ENCODE results near the gene DAPK2.

Gene DAPK2

DNA sequence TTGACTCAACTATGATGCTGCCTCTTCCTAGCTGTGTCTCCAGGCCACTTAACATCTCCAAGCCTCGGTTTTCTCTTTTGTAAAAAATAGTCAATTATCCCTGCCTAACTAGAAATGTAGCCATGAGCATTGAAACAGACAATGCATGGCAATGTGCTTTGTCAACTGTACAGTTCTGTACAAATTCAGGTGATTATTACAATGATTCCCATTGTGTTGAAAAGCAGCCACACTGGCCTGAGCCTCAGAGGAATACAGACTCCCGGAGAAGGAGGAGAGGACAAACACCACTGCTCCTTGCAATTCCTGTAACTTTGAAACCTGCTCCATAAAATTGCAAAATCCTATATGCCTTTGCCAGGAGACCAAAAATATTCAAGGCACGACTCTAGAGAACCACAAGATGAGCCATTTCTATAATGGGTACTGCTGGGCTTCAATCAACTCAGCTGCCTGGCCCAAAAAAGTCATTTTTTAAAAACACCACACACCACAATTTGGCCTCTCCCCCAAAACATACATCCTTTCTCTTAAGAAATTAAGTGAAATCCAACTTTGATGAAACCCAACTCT is 28.6 kb downstream of the DAPK2 start:
- H3K36me3 ChIP-seq (ENCODE audit: control insufficient read depth, insufficient read depth, low read length, severe bottlenecking), result no peaks in the 10 kb centered on the region
- peak; percentile 10 for DNase-seq (ENCODE audit: low read depth)
- H3K9ac ChIP-seq (ENCODE audit: low read length), result no peak overlapping the region
- H3K27me3 ChIP-seq (replicated peaks; ENCODE audit: control insufficient read depth, insufficient read depth, low read length), result no peaks in the 10 kb centered on the region
- no peak overlapping the region for H3K4me3 ChIP-seq (ENCODE audit: low read length)
- peaks cover 3% of the 10 kb centered on the region for H3K9me3 ChIP-seq (ENCODE audit: control insufficient read depth, low read length)
- peaks cover 46% of the 10 kb centered on the region for H3K4me1 ChIP-seq (ENCODE audit: control insufficient read depth, insufficient read depth, low read length)

DNA sequence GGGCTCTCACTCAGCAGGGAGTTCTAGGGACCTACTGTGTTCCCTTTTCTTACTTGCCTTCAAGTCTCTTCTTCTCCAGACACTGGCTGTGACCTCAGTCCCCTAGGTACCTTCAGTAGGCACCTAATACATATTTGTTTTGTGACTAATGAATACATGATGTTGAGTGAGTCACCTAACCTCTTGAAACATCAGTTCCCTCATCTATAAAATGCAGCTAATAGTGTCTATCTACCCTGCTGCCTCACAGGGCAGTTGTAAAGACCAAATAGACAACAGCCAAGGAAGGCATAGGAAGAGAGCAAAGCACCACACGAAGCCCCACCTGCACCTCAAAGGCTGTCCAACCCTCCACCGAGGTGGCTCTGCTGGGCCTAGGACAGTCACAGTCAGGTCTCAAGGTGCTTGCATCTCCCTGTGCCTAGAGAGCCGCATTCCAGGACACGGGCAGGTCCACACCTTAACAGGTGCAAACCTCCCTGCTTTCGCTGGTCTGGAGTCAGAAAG is 29.1 kb downstream of the DAPK2 start:
- Histone ChIP-seq H3K9ac (ENCODE audit: low read length) (no peak overlapping the region), H3K36me3 (ENCODE audit: control insufficient read depth, insufficient read depth, low read length, severe bottlenecking) (no peaks in the 10 kb centered on the region), H3K4me1 (ENCODE audit: control insufficient read depth, insufficient read depth, low read length) (peaks cover 46% of the 10 kb centered on the region), H3K4me3 (ENCODE audit: low read length) (no peak overlapping the region), H3K9me3 (ENCODE audit: control insufficient read depth, low read length) (peaks cover 3% of the 10 kb centered on the region), H3K27me3 (replicated peaks; ENCODE audit: control insufficient read depth, insufficient read depth, low read length) (no peaks in the 10 kb centered on the region)
- DNase-seq (ENCODE audit: low read depth), result peak; percentile 10

DNA sequence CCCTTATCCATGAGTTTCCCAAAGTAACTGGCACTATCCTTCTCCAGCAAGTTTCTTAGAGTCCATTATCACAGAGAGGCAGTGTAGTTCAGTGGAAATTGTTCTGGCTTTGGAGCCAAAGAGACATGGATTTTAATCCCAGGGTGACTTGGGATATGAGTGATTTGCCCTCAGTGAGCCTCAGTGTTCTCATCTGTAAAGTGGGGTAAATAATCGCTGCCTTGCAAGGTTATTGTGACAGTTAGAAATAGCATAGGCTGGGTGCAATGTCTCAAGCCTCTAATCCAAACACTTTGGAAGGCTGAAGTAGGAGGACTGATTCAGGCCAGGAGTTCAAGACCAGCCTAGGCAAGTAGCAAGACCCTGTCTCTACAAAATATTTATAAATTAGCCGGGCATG is 30.0 kb downstream of the DAPK2 start:
- Histone ChIP-seq H3K4me3 (ENCODE audit: low read length) (no peak overlapping the region), H3K9ac (ENCODE audit: low read length) (no peak overlapping the region), H3K4me1 (ENCODE audit: control insufficient read depth, insufficient read depth, low read length) (peaks cover 46% of the 10 kb centered on the region), H3K9me3 (ENCODE audit: control insufficient read depth, low read length) (peaks cover 3% of the 10 kb centered on the region), H3K36me3 (ENCODE audit: control insufficient read depth, insufficient read depth, low read length, severe bottlenecking) (no peaks in the 10 kb centered on the region), H3K27me3 (replicated peaks; ENCODE audit: control insufficient read depth, insufficient read depth, low read length) (no peaks in the 10 kb centered on the region)
- DNase-seq (ENCODE audit: low read depth), result no peak

DNA sequence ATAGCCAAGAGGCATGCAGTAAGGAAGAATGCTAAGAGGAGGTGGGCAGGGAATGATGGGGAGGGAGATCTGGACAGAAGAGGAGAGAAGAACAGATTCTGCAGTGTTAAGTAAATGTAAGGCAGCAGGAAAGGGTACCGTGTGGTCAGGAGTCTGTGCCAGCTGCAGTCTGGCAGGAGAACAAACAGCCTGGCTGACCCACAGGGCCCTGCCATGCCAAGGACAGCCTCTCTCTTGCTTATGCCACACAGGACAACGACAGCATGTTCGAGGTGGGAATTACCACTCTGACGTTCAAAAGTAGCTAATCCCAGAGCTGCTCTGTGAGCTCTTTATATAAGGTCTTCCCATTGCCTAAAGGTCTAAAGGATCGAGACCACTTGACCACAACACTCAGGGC is 31.3 kb downstream of the DAPK2 start:
- Histone ChIP-seq H3K4me3 (ENCODE audit: low read length) (no peak overlapping the region), H3K9me3 (ENCODE audit: control insufficient read depth, low read length) (no peaks in the 10 kb centered on the region), H3K36me3 (ENCODE audit: control insufficient read depth, insufficient read depth, low read length, severe bottlenecking) (no peaks in the 10 kb centered on the region), H3K27me3 (replicated peaks; ENCODE audit: control insufficient read depth, insufficient read depth, low read length) (no peaks in the 10 kb centered on the region), H3K9ac (ENCODE audit: low read length) (no peak overlapping the region), H3K4me1 (ENCODE audit: control insufficient read depth, insufficient read depth, low read length) (peaks cover 54% of the 10 kb centered on the region)
- DNase-seq (ENCODE audit: low read depth), result no peak

DNA sequence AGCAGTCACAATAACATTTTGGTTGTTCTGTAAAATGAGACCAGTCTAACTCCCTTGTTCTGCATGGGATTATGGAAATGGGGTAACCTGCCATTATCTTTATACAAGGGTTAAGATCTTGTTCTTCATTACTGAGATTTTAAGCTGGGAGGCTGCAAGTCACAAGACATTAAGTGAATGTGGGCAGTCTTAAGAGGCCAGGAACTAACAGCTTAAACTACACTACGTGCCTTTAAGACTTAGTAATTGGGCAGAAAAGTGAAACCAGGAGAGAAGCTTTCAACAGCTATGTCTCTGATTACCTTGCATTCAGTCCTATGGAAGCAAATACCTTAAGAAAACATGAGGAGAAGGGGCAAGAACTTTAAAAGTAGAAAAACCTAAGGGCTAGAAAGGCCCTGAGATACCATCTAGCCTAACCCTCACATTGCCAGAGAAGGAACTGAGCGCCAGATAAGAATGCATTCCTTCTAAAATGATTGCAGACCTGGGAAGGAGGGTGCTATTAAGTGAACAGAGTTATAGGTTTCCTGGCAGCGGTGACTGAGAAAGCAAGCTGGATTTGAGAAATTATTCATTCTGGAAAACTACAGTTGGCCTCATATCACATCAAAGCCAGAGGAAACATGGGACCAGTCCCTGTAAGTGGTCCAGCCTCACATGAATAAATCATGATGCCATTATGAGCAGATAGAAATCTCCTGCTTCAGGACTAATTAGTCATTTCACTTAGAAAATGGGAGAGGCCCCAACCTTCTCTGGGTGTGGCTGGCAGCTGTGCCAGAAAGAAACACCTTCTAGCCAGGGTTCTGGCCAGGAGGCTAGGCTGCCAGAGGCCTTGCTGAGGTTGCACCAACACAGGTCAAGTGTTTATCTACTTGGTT is 32.9 kb downstream of the DAPK2 start:
- H3K27me3 ChIP-seq (replicated peaks; ENCODE audit: control insufficient read depth, insufficient read depth, low read length), result no peaks in the 10 kb centered on the region
- DNase-seq (ENCODE audit: low read depth), result peak; percentile 33
- H3K36me3 ChIP-seq (ENCODE audit: control insufficient read depth, insufficient read depth, low read length, severe bottlenecking), result no peaks in the 10 kb centered on the region
- no peak overlapping the region for H3K9ac ChIP-seq (ENCODE audit: low read length)
- H3K4me1 ChIP-seq (ENCODE audit: control insufficient read depth, insufficient read depth, low read length), result peaks cover 52% of the 10 kb centered on the region
- H3K4me3 ChIP-seq (ENCODE audit: low read length), result no peak overlapping the region
- no peaks in the 10 kb centered on the region for H3K9me3 ChIP-seq (ENCODE audit: control insufficient read depth, low read length)

DNA sequence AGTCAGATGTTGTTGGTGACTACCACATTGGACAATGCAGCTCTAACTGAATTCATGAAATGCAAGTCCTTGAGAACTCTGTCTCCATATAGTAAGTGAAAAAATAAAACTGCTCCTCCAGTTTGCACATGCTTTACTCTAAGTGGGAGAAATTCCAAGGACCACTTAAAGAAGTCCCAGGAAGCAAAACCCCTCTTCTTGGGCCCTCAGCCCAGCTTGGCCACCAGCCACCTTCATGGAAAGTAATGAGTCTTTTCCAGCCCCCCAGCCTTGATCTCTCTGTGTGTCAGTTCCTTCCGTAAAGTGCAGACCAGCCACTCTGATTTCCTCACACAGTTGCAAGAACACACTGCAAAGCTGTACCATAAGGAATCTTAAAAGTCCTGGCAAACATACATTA is 34.5 kb downstream of the DAPK2 start:
- Histone ChIP-seq H3K4me1 (ENCODE audit: control insufficient read depth, insufficient read depth, low read length) (peaks cover 35% of the 10 kb centered on the region), H3K4me3 (ENCODE audit: low read length) (no peak overlapping the region), H3K27me3 (replicated peaks; ENCODE audit: control insufficient read depth, insufficient read depth, low read length) (no peaks in the 10 kb centered on the region), H3K9ac (ENCODE audit: low read length) (no peak overlapping the region), H3K36me3 (ENCODE audit: control insufficient read depth, insufficient read depth, low read length, severe bottlenecking) (no peaks in the 10 kb centered on the region), H3K9me3 (ENCODE audit: control insufficient read depth, low read length) (no peaks in the 10 kb centered on the region)
- DNase-seq (ENCODE audit: low read depth), result no peak

DNA sequence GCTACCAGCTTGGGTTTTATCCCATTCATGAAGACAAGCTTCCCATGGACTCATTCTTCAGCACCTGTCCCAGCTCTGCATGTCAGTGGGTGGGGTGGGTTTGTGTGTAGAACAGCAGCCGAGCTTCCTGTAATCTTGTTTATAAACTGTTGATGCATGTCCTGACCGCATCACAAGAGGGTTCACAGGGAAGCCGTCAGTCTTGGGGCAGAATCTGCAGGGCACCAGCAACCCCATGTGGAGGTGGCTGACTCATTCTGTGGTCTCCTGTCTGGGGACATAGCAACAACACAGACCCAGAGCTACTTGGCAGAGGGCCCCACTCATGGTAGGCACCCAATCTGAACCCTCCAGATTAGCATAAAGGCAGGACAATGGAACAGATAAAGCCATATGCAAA is 35.6 kb downstream of the DAPK2 start:
- peaks cover 40% of the 10 kb centered on the region for H3K4me1 ChIP-seq (ENCODE audit: control insufficient read depth, insufficient read depth, low read length)
- H3K4me3 ChIP-seq (ENCODE audit: low read length), result no peak overlapping the region
- no peak overlapping the region for H3K9ac ChIP-seq (ENCODE audit: low read length)
- peak; percentile 35 for DNase-seq (ENCODE audit: low read depth)
- no peaks in the 10 kb centered on the region for H3K27me3 ChIP-seq (replicated peaks; ENCODE audit: control insufficient read depth, insufficient read depth, low read length)
- H3K36me3 ChIP-seq (ENCODE audit: control insufficient read depth, insufficient read depth, low read length, severe bottlenecking), result no peaks in the 10 kb centered on the region
- no peaks in the 10 kb centered on the region for H3K9me3 ChIP-seq (ENCODE audit: control insufficient read depth, low read length)

DNA sequence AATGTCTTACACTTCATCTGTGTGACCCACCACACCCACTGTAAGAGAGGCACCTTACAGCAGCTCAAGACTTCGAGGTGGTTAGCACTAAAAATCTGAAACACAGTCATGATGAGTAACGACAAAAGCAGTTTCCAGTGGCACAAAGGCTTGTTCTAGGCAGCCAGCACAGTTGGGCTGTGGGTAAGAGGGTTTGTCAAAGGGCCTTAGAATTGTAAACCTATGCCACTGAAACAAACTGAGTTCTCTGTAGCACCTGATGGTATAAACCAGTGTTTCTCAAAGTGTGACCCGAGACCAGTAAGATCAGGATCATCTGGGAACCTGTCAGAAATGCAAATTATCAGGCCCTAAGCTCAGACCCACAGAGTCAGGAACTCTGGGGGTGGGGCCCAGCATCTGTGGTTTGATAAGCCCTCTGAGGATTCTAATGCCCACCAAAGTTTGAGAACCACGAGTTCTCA is 36.5 kb downstream of the DAPK2 start:
- peaks cover 47% of the 10 kb centered on the region for H3K4me1 ChIP-seq (ENCODE audit: control insufficient read depth, insufficient read depth, low read length)
- H3K9me3 ChIP-seq (ENCODE audit: control insufficient read depth, low read length), result no peaks in the 10 kb centered on the region
- H3K36me3 ChIP-seq (ENCODE audit: control insufficient read depth, insufficient read depth, low read length, severe bottlenecking), result no peaks in the 10 kb centered on the region
- no peaks in the 10 kb centered on the region for H3K27me3 ChIP-seq (replicated peaks; ENCODE audit: control insufficient read depth, insufficient read depth, low read length)
- no peak overlapping the region for H3K4me3 ChIP-seq (ENCODE audit: low read length)
- H3K9ac ChIP-seq (ENCODE audit: low read length), result no peak overlapping the region
- no peak for DNase-seq (ENCODE audit: low read depth)

DNA sequence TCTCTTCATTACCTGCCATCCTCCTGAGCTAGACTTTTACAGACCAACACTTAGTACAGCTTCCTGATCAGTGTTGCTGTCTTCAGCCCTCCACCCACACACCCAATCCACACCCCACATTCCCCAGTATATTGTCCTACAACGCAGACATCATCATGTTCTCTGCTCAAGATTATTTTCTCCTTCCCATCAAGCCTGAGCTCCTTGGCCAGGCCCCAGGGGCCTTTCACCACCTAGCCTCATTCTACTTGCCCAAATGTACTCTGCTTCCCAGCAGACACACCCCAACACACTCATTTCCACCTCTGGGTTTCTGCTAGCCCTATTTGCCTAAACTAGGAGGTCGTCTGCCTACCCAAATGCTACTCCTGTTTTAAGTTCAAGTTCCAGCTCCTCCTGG is 37.0 kb downstream of the DAPK2 start:
- H3K27me3 ChIP-seq (replicated peaks; ENCODE audit: control insufficient read depth, insufficient read depth, low read length), result no peaks in the 10 kb centered on the region
- H3K4me3 ChIP-seq (ENCODE audit: low read length), result no peak overlapping the region
- no peaks in the 10 kb centered on the region for H3K36me3 ChIP-seq (ENCODE audit: control insufficient read depth, insufficient read depth, low read length, severe bottlenecking)
- H3K9me3 ChIP-seq (ENCODE audit: control insufficient read depth, low read length), result no peaks in the 10 kb centered on the region
- H3K4me1 ChIP-seq (ENCODE audit: control insufficient read depth, insufficient read depth, low read length), result peaks cover 51% of the 10 kb centered on the region
- no peak overlapping the region for H3K9ac ChIP-seq (ENCODE audit: low read length)
- DNase-seq (ENCODE audit: low read depth), result no peak

DNA sequence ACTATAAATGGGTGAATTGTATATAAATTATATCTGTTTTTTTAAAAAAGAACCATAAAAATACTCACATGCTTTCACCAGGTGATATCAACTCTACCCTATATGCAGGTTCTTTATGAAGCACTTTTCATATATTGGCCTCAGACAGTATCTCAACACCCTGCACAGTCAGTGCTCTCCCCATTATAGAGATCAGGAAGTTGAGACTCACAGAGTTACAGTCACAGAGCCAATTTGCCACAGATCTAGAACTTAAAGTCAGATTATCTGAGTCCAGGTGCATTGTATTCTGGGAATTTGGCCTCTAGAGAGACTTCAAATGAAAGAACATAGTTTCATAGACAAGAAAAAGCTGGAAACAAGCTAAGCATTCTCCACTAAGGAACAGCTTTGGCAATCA is 38.1 kb downstream of the DAPK2 start:
- H3K4me1 ChIP-seq (ENCODE audit: control insufficient read depth, insufficient read depth, low read length), result peaks cover 43% of the 10 kb centered on the region
- H3K9ac ChIP-seq (ENCODE audit: low read length), result no peak overlapping the region
- H3K36me3 ChIP-seq (ENCODE audit: control insufficient read depth, insufficient read depth, low read length, severe bottlenecking), result no peaks in the 10 kb centered on the region
- H3K4me3 ChIP-seq (ENCODE audit: low read length), result no peak overlapping the region
- DNase-seq (ENCODE audit: low read depth), result no peak
- no peaks in the 10 kb centered on the region for H3K27me3 ChIP-seq (replicated peaks; ENCODE audit: control insufficient read depth, insufficient read depth, low read length)
- H3K9me3 ChIP-seq (ENCODE audit: control insufficient read depth, low read length), result no peaks in the 10 kb centered on the region

DNA sequence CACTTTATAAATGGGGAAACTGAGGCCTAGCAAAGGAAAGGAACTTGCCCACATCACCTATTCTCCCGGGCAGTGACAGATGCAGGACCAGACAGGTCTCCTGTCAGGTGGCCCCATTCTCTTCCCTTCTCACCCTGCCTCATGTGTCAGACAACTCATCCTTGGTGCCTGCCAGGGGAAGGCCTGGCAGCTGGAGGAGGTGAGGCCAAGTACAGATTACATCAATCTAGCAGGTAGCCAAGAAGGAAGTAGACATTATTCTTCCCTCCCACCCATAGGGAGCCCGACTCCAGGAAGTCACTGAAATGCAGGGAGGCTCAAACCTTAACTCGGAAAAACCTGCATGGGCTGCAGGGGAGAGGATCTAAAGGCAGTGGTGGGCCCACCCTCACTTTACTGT is 39.6 kb downstream of the DAPK2 start:
- peaks cover 40% of the 10 kb centered on the region for H3K4me1 ChIP-seq (ENCODE audit: control insufficient read depth, insufficient read depth, low read length)
- no peak overlapping the region for H3K4me3 ChIP-seq (ENCODE audit: low read length)
- H3K36me3 ChIP-seq (ENCODE audit: control insufficient read depth, insufficient read depth, low read length, severe bottlenecking), result no peaks in the 10 kb centered on the region
- DNase-seq (ENCODE audit: low read depth), result no peak
- no peak overlapping the region for H3K9ac ChIP-seq (ENCODE audit: low read length)
- no peaks in the 10 kb centered on the region for H3K9me3 ChIP-seq (ENCODE audit: control insufficient read depth, low read length)
- no peaks in the 10 kb centered on the region for H3K27me3 ChIP-seq (replicated peaks; ENCODE audit: control insufficient read depth, insufficient read depth, low read length)
